Measurements from ENCODE around the gene RIPK4. TPM values are rescaled to one million over a fixed set of nuclear protein-coding genes. Genes with fewer than 3 reads are reported as not detected.
A peak's percentile ranks its signal among the peaks of the same experiment; 100 is the strongest.

Gene RIPK4
- total and polyA plus RNA-seq, 2 donors from 2014 or later = 11.6 to 32.6 TPM

DNA sequence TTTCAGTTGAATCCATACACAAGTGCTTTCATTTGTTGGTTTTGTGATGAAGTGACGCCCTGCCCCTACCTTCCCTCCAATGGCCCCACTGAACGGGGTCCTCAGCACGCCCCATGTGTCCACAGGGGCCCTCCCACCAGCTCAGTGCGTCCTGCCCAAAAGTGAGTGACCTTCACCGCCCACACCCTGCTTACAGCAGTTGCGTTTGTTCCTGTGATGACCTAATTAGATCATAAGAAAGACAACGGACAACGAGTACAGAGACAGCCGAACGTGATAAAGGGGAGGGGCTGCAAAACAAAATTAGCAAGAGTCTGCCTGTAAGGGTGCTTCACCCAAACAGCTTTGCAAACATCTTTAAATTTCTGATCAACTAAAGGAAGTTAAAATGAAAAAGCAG, 38.2 kb upstream of the RIPK4 start:
- H3K27ac ChIP-seq (ENCODE audit: low read depth in 2 of 2, low read length in 2 of 2) = no peak overlapping the region
- TF ChIP-seq, protein P1, sequence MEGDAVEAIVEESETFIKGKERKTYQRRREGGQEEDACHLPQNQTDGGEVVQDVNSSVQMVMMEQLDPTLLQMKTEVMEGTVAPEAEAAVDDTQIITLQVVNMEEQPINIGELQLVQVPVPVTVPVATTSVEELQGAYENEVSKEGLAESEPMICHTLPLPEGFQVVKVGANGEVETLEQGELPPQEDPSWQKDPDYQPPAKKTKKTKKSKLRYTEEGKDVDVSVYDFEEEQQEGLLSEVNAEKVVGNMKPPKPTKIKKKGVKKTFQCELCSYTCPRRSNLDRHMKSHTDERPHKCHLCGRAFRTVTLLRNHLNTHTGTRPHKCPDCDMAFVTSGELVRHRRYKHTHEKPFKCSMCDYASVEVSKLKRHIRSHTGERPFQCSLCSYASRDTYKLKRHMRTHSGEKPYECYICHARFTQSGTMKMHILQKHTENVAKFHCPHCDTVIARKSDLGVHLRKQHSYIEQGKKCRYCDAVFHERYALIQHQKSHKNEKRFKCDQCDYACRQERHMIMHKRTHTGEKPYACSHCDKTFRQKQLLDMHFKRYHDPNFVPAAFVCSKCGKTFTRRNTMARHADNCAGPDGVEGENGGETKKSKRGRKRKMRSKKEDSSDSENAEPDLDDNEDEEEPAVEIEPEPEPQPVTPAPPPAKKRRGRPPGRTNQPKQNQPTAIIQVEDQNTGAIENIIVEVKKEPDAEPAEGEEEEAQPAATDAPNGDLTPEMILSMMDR (IDR thresholded peaks at IDR 0.05; ENCODE audit: borderline replicate concordance, extremely low read depth, insufficient read depth) = no peak
- FAIRE-seq = no peak
- H3K36me3 ChIP-seq (ENCODE audit: control insufficient read depth in 2 of 3, insufficient read depth in 3 of 3, low read length in 3 of 3) = peaks cover 0 to 11% (median 1%) of the 10 kb centered on the region in 3 donors
- no peak overlapping the region for H3K9ac ChIP-seq (ENCODE audit: low read length in 3 of 3)
- no peaks in the 10 kb centered on the region for H3K4me1 ChIP-seq (ENCODE audit: control insufficient read depth in 2 of 3, insufficient read depth in 2 of 3, low read depth in 1 of 3, low read length in 3 of 3)
- H3K9me3 ChIP-seq (ENCODE audit: control insufficient read depth in 2 of 3, insufficient read depth in 1 of 3, low read length in 3 of 3) = no peaks in the 10 kb centered on the region
- no peaks in the 10 kb centered on the region for H3K27me3 ChIP-seq (ENCODE audit: control insufficient read depth, insufficient read depth, low read length)
- intact Hi-C loops (cut with DNase I) = no loop called here
- DNase-seq = peak in 1 of 5 donors; percentile 15
- no peak overlapping the region for H3K4me3 ChIP-seq (ENCODE audit: low read length in 3 of 3)

DNA sequence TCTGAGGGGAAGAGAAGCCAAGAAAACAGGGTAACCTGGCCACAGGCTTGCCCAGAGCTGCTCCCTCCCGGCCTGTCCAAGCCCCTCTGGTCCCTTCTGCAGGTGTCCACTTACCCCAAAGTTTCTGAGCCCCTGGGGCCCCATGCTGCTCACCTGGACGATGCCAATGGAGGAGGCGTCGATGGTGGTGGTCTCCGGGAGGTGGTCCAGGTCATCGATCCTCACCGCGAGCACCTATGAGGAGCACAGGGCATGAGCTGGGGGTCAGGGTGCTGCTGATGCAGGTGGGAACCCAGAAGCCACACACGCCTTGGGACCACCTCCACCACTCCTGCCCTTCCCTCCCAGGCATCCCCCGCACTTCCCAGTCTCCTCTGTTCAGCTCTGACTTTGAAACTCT, 37.5 kb upstream of the RIPK4 start:
- FAIRE-seq (no peak), DNase-seq (peak in 1 of 5 donors; percentile 17)
- no peaks in the 10 kb centered on the region for H3K27me3 ChIP-seq (ENCODE audit: control insufficient read depth, insufficient read depth, low read length)
- H3K36me3 ChIP-seq (ENCODE audit: control insufficient read depth in 2 of 3, insufficient read depth in 3 of 3, low read length in 3 of 3) = peaks cover 0 to 11% (median 0%) of the 10 kb centered on the region in 3 donors
- no peaks in the 10 kb centered on the region for H3K9me3 ChIP-seq (ENCODE audit: control insufficient read depth in 2 of 3, insufficient read depth in 1 of 3, low read length in 3 of 3)
- intact Hi-C loops (cut with DNase I) = no loop called here
- TF ChIP-seq, protein P1 (IDR thresholded peaks at IDR 0.05; ENCODE audit: borderline replicate concordance, extremely low read depth, insufficient read depth) = no peak
- H3K4me3 ChIP-seq (ENCODE audit: low read length in 3 of 3) = no peak overlapping the region
- no peaks in the 10 kb centered on the region for H3K4me1 ChIP-seq (ENCODE audit: control insufficient read depth in 2 of 3, insufficient read depth in 2 of 3, low read depth in 1 of 3, low read length in 3 of 3)
- no peak overlapping the region for H3K9ac ChIP-seq (ENCODE audit: low read length in 3 of 3)
- no peak overlapping the region for H3K27ac ChIP-seq (ENCODE audit: low read depth in 2 of 2, low read length in 2 of 2)

DNA sequence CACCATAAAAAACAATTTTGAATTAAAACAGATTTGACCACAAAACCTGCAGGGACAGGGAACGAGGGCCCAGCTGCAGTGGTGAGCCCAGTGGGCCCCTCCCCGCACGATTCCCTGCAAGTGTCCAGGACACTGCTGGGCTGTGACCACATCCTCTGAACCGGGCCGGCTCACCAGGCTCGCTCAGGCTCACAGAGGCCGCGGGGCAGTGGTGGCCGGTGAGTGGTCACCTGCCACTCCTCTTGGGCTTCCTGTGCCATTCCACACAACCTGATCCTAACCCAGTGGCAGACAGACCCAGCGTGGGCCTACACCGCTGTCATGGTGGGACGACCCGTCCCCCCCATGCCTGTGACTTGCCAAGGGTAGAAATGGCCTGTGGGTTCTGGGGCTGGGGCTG, 36.5 kb upstream of the RIPK4 start:
- H3K9me3 ChIP-seq (ENCODE audit: control insufficient read depth in 2 of 3, insufficient read depth in 1 of 3, low read length in 3 of 3) = no peaks in the 10 kb centered on the region
- H3K27ac ChIP-seq (ENCODE audit: low read depth in 2 of 2, low read length in 2 of 2) = no peak overlapping the region
- DNase-seq = peak in 1 of 5 donors; percentile 18
- H3K36me3 ChIP-seq (ENCODE audit: control insufficient read depth in 2 of 3, insufficient read depth in 3 of 3, low read length in 3 of 3) = peaks cover 0 to 11% (median under 1%) of the 10 kb centered on the region in 3 donors
- TF ChIP-seq, protein P1 (IDR thresholded peaks at IDR 0.05; ENCODE audit: borderline replicate concordance, extremely low read depth, insufficient read depth) = no peak
- H3K4me3 ChIP-seq (ENCODE audit: low read length in 3 of 3) = no peak overlapping the region
- no peaks in the 10 kb centered on the region for H3K27me3 ChIP-seq (ENCODE audit: control insufficient read depth, insufficient read depth, low read length)
- H3K9ac ChIP-seq (ENCODE audit: low read length in 3 of 3) = no peak overlapping the region
- no peaks in the 10 kb centered on the region for H3K4me1 ChIP-seq (ENCODE audit: control insufficient read depth in 2 of 3, insufficient read depth in 2 of 3, low read depth in 1 of 3, low read length in 3 of 3)
- intact Hi-C loops (cut with DNase I) = no loop called here
- FAIRE-seq = no peak

GRCh38 chr21:41802684-41803083, 35.8 kb upstream of the RIPK4 start:
- H3K27me3 ChIP-seq (ENCODE audit: control insufficient read depth, insufficient read depth, low read length) = no peaks in the 10 kb centered on the region
- peak in 1 of 5 donors; percentile 14 for DNase-seq
- intact Hi-C loops (cut with DNase I) = no loop called here
- no peak overlapping the region for H3K4me3 ChIP-seq (ENCODE audit: low read length in 3 of 3)
- peaks cover 0 to 11% (median 3%) of the 10 kb centered on the region in 3 donors for H3K36me3 ChIP-seq (ENCODE audit: control insufficient read depth in 2 of 3, insufficient read depth in 3 of 3, low read length in 3 of 3)
- no peaks in the 10 kb centered on the region for H3K9me3 ChIP-seq (ENCODE audit: control insufficient read depth in 2 of 3, insufficient read depth in 1 of 3, low read length in 3 of 3)
- no peak for FAIRE-seq
- TF ChIP-seq, protein P1 (IDR thresholded peaks at IDR 0.05; ENCODE audit: borderline replicate concordance, extremely low read depth, insufficient read depth) = no peak
- H3K9ac ChIP-seq (ENCODE audit: low read length in 3 of 3) = no peak overlapping the region
- no peaks in the 10 kb centered on the region for H3K4me1 ChIP-seq (ENCODE audit: control insufficient read depth in 2 of 3, insufficient read depth in 2 of 3, low read depth in 1 of 3, low read length in 3 of 3)
- H3K27ac ChIP-seq (ENCODE audit: low read depth in 2 of 2, low read length in 2 of 2) = no peak overlapping the region
